Measurements from ENCODE around the gene WFDC1. TPM values are rescaled to one million over a fixed set of nuclear protein-coding genes. Genes with fewer than 3 reads are reported as not detected.

Gene WFDC1
- total and polyA plus RNA-seq, 2 donors (not counting 3 experiments of a cell fraction or from before 2014, with no cell fraction given), result not detected

- no peak for FAIRE-seq
- no TSS peak for BruUV-seq (replicated peaks)
- Histone ChIP-seq H3K4me1 (ENCODE audit: control insufficient read depth, extremely low read depth, insufficient read depth, low read length) (no peaks in the 10 kb centered on the region), H3K9me1 (replicated peaks; ENCODE audit: control insufficient read depth, extremely low read depth, insufficient read depth, low read length) (no peaks in the 10 kb centered on the region), H3K27ac (ENCODE audit: insufficient read depth, low read depth, low read length) (no peak overlapping the region), H3K9ac (replicated peaks; ENCODE audit: extremely low read depth, insufficient read depth, low read length) (no peak overlapping the region), H3K27me3 (ENCODE audit: control insufficient read depth in 2 of 2, insufficient read depth in 2 of 2, low read length in 2 of 2) (peaks cover 24 to 33% of the 10 kb centered on the region in 2 experiments), H3K36me3 (ENCODE audit: control insufficient read depth in 2 of 2, extremely low read depth in 1 of 2, insufficient read depth in 2 of 2, low read length in 2 of 2) (no peaks in the 10 kb centered on the region), H3K4me2 (ENCODE audit: insufficient read depth, low read length) (no peak overlapping the region), H2AFZ (ENCODE audit: low read depth, low read length) (no peak overlapping the region), H3K79me2 (ENCODE audit: control insufficient read depth, insufficient read depth, low read length) (no peaks in the 10 kb centered on the region), H4K20me1 (replicated peaks; ENCODE audit: control insufficient read depth, extremely low read depth, insufficient read depth, low read length) (no peaks in the 10 kb centered on the region), H3K4me3 (replicated peaks in 1 of 3; ENCODE audit: insufficient read depth in 1 of 3, low read depth in 1 of 3, low read length in 3 of 3) (no peak overlapping the region), H3K9me3 (replicated peaks; ENCODE audit: control insufficient read depth, insufficient read depth, low read length) (no peaks in the 10 kb centered on the region)
- intact Hi-C loops (cut with micrococcal nuclease), result no loop called here
- dilution Hi-C loops (cut with MboI; ENCODE audit: extremely low pct_ligation_motif_present, low sequenced_read_pairs), result no loop called here
- ChIA-PET CTCF (no interaction called here), POLR2A (no interaction called here)
- DNase-seq (ENCODE audit: low read depth, low spot score), result no peak
- TF ChIP-seq MYC (IDR thresholded peaks at IDR 0.05; ENCODE audit: low read depth, low read length) (no peak), FOS (IDR thresholded peaks at IDR 0.05; ENCODE audit: borderline replicate concordance, insufficient read depth, low read length) (no peak), POLR2A (IDR thresholded peaks at IDR 0.05; ENCODE audit: low read depth, low read length) (no peak), POLR2AphosphoS5 (IDR thresholded peaks at IDR 0.05; ENCODE audit: insufficient read depth, low read depth, low read length) (no peak), JUN (IDR thresholded peaks at IDR 0.05; ENCODE audit: borderline replicate concordance, insufficient read depth, insufficient read length, low read depth) (no peak), CTCF (IDR thresholded peaks at IDR 0.05; ENCODE audit: extremely low read depth in 1 of 2, insufficient read depth in 1 of 2, low read depth in 1 of 2, low read length in 2 of 2) (no peak), GATA2 (IDR thresholded peaks at IDR 0.05; ENCODE audit: insufficient read depth, insufficient read length, low read depth, low read length) (no peak)
Observed at GRCh38 chr16:84293406-84293805, 1.3 kb upstream of the WFDC1 start.

- Histone ChIP-seq H4K20me1 (replicated peaks; ENCODE audit: control insufficient read depth, extremely low read depth, insufficient read depth, low read length) (no peaks in the 10 kb centered on the region), H3K27ac (ENCODE audit: insufficient read depth, low read depth, low read length) (no peak overlapping the region), H3K4me1 (ENCODE audit: control insufficient read depth, extremely low read depth, insufficient read depth, low read length) (no peaks in the 10 kb centered on the region), H3K9me1 (replicated peaks; ENCODE audit: control insufficient read depth, extremely low read depth, insufficient read depth, low read length) (no peaks in the 10 kb centered on the region), H3K4me3 (replicated peaks in 1 of 3; ENCODE audit: insufficient read depth in 1 of 3, low read depth in 1 of 3, low read length in 3 of 3) (no peak overlapping the region), H3K36me3 (ENCODE audit: control insufficient read depth in 2 of 2, extremely low read depth in 1 of 2, insufficient read depth in 2 of 2, low read length in 2 of 2) (no peaks in the 10 kb centered on the region), H3K4me2 (ENCODE audit: insufficient read depth, low read length) (no peak overlapping the region), H3K9ac (replicated peaks; ENCODE audit: extremely low read depth, insufficient read depth, low read length) (no peak overlapping the region), H3K9me3 (replicated peaks; ENCODE audit: control insufficient read depth, insufficient read depth, low read length) (no peaks in the 10 kb centered on the region), H3K79me2 (ENCODE audit: control insufficient read depth, insufficient read depth, low read length) (no peaks in the 10 kb centered on the region), H3K27me3 (ENCODE audit: control insufficient read depth in 2 of 2, insufficient read depth in 2 of 2, low read length in 2 of 2) (peaks cover 24 to 35% of the 10 kb centered on the region in 2 experiments), H2AFZ (ENCODE audit: low read depth, low read length) (no peak overlapping the region)
- intact Hi-C loops (cut with micrococcal nuclease) (no loop called here), dilution Hi-C loops (cut with MboI; ENCODE audit: extremely low pct_ligation_motif_present, low sequenced_read_pairs) (no loop called here)
- DNase-seq (ENCODE audit: low read depth, low spot score) (no peak), FAIRE-seq (no peak)
- TF ChIP-seq FOS (IDR thresholded peaks at IDR 0.05; ENCODE audit: borderline replicate concordance, insufficient read depth, low read length) (no peak), EZH2 (IDR thresholded peaks at IDR 0.05; ENCODE audit: borderline replicate concordance, low read depth, low read length, severe bottlenecking) (no peak), CTCF (IDR thresholded peaks at IDR 0.05; ENCODE audit: extremely low read depth in 1 of 2, insufficient read depth in 1 of 2, low read depth in 1 of 2, low read length in 2 of 2) (no peak), GATA2 (IDR thresholded peaks at IDR 0.05; ENCODE audit: insufficient read depth, insufficient read length, low read depth, low read length) (no peak), MYC (IDR thresholded peaks at IDR 0.05; ENCODE audit: low read depth, low read length) (no peak)
- ChIA-PET POLR2A (no interaction called here), CTCF (no interaction called here)
- BruUV-seq (replicated peaks), result no TSS peak
Observed at GRCh38 chr16:84294117-84294516, 561 bp upstream of the WFDC1 start.
